Prostate gland (tissue), 2 donors: ENCODE data around the gene C3.

Source experiments
- CTCF ChIP-seq, 4 experiments: fragments of 200-600 bp in 2 of 4; fragments of 450-650 bp in 2 of 4; sonication (generic) in 2 of 4; IDR thresholded peaks; 1 replicate in 3 of 4; 2 replicates in 1 of 4; pipeline ENCODE4 v1.5.1; 2016 to 2019; ENCODE audit warnings: antibody characterized with exemption in 4 of 4, mild to moderate bottlenecking in 2 of 4, moderate library complexity in 2 of 4
- POLR2A ChIP-seq: fragments of 450-650 bp; IDR thresholded peaks from one replicate; pipeline ENCODE4 v1.6.1; 2016; ENCODE audit warnings: antibody characterized with exemption, mild to moderate bottlenecking
- POLR2AphosphoS5 ChIP-seq: sonication (generic); formaldehyde crosslinking; IDR thresholded peaks from one replicate; pipeline ENCODE4 v1.6.1; 2017; ENCODE audit warnings: antibody characterized with exemption

GRCh38 chr19:6664916-6665315 lies 55.5 kb downstream of the C3 start:
- TF ChIP-seq CTCF (IDR thresholded peaks at IDR 0.05) (no peak), POLR2A (no peak), POLR2AphosphoS5 (no peak)
